Measurements from ENCODE around the gene AFF3. TPM values are rescaled to one million over a fixed set of nuclear protein-coding genes. Genes with fewer than 3 reads are reported as not detected.

AFF3 gene
- total RNA-seq, 1 donor from 2014 or later: 20.9 TPM

- TF ChIP-seq CTCF (conservative IDR thresholded peaks at IDR 0.05): no peak
- no peak overlapping the region for H3K27ac Mint-ChIP-seq (ENCODE audit: unreplicated experiment)
- peaks cover 10% of the 10 kb centered on the region for H3K36me3 Mint-ChIP-seq (ENCODE audit: low read depth)
These were observed 140.3 kb downstream of the AFF3 start for GRCh38 chr2:100002059-100002458.

GRCh38 chr2:100000915-100001707 lies 141.3 kb downstream of the AFF3 start:
- Mint-ChIP-seq H3K27me3 (ENCODE audit: low read depth) (peaks cover 13% of the 10 kb centered on the region), H3K36me3 (ENCODE audit: low read depth) (peaks cover 5% of the 10 kb centered on the region), H3K4me3 (no peak overlapping the region), H3K27ac (ENCODE audit: unreplicated experiment) (no peak overlapping the region), H3K9me3 (no peaks in the 10 kb centered on the region), H3K4me1 (no peaks in the 10 kb centered on the region)
- TF ChIP-seq CTCF (conservative IDR thresholded peaks at IDR 0.05): no peak
- DNase-seq (ENCODE audit: low read depth, low spot score): no peak

More at GRCh38 chr2:100002059-100002458, 140.3 kb downstream of the AFF3 start:
- Mint-ChIP-seq H3K27me3 (ENCODE audit: low read depth) (peaks cover 16% of the 10 kb centered on the region), H3K4me1 (no peaks in the 10 kb centered on the region), H3K4me3 (no peak overlapping the region), H3K9me3 (no peaks in the 10 kb centered on the region)
- DNase-seq (ENCODE audit: low read depth, low spot score): no peak

GRCh38 chr2:99998651-99999320 lies 143.6 kb downstream of the AFF3 start:
- no peak overlapping the region for H3K27ac Mint-ChIP-seq (ENCODE audit: unreplicated experiment)
- no peak for DNase-seq (ENCODE audit: low read depth, low spot score)
- no peaks in the 10 kb centered on the region for H3K9me3 Mint-ChIP-seq
- no peak overlapping the region for H3K4me3 Mint-ChIP-seq
- no peaks in the 10 kb centered on the region for H3K4me1 Mint-ChIP-seq
- no peak for TF ChIP-seq CTCF (conservative IDR thresholded peaks at IDR 0.05)
- peaks cover 23% of the 10 kb centered on the region for H3K27me3 Mint-ChIP-seq (ENCODE audit: low read depth)
- no peaks in the 10 kb centered on the region for H3K36me3 Mint-ChIP-seq (ENCODE audit: low read depth)

GRCh38 chr2:99989905-99990304 lies 152.5 kb downstream of the AFF3 start:
- no peak overlapping the region for H3K4me3 Mint-ChIP-seq
- peaks cover 26% of the 10 kb centered on the region for H3K4me1 Mint-ChIP-seq
- no peak for TF ChIP-seq CTCF (conservative IDR thresholded peaks at IDR 0.05)
- H3K27me3 Mint-ChIP-seq (ENCODE audit: low read depth): peaks cover 65% of the 10 kb centered on the region
- DNase-seq (ENCODE audit: low read depth, low spot score): no peak
- H3K27ac Mint-ChIP-seq (ENCODE audit: unreplicated experiment): no peak overlapping the region
- no peaks in the 10 kb centered on the region for H3K9me3 Mint-ChIP-seq
- peaks cover 6% of the 10 kb centered on the region for H3K36me3 Mint-ChIP-seq (ENCODE audit: low read depth)

GRCh38 chr2:99988599-99988998 lies 153.8 kb downstream of the AFF3 start:
- H3K36me3 Mint-ChIP-seq (ENCODE audit: low read depth): peaks cover 6% of the 10 kb centered on the region

More at GRCh38 chr2:99988599-99988998, 153.8 kb downstream of the AFF3 start:
- no peak for DNase-seq (ENCODE audit: low read depth, low spot score)
- TF ChIP-seq CTCF (conservative IDR thresholded peaks at IDR 0.05): no peak
- H3K4me3 Mint-ChIP-seq: no peak overlapping the region
- H3K4me1 Mint-ChIP-seq: peaks cover 28% of the 10 kb centered on the region
- H3K27ac Mint-ChIP-seq (ENCODE audit: unreplicated experiment): no peak overlapping the region
- H3K27me3 Mint-ChIP-seq (ENCODE audit: low read depth): peaks cover 66% of the 10 kb centered on the region
- no peaks in the 10 kb centered on the region for H3K9me3 Mint-ChIP-seq
